ENCODE data around the gene PCAT6. TPM values are rescaled to one million over a fixed set of nuclear protein-coding genes. Genes with fewer than 3 reads are reported as not detected.

Gene PCAT6
- total RNA-seq, 4 donors from 2014 or later: 3.4 to 5.1 (median 4.3) TPM

GRCh38 chr1:202844935-202845334 is 34.2 kb downstream of the PCAT6 start:
- TF ChIP-seq CTCF (IDR thresholded peaks at IDR 0.05): no peak
- TF ChIP-seq POLR2A (IDR thresholded peaks at IDR 0.05): no peak
- intact Hi-C loops (cut with DNase I; ENCODE audit: low total_unique reads): no loop called here
- no peak for DNase-seq (ENCODE audit: low spot score in 2 of 2)
- H3K4me3 ChIP-seq (ENCODE audit: low read depth, poor library complexity, severe bottlenecking): no peak overlapping the region
- 58 to 76% methylated on average over 6 of the region's 6 CpGs for WGBS, 2 donors

GRCh38 chr1:202848191-202848542 is 37.4 kb downstream of the PCAT6 start:
- intact Hi-C loops (cut with DNase I; ENCODE audit: low total_unique reads): no loop called here
- DNase-seq (ENCODE audit: low spot score in 2 of 2): no peak
- H3K4me3 ChIP-seq (ENCODE audit: low read depth, poor library complexity, severe bottlenecking): no peak overlapping the region
- TF ChIP-seq POLR2A (IDR thresholded peaks at IDR 0.05): no peak
- WGBS, 2 donors: 54 to 61% methylated on average over 2 of the region's 2 CpGs

GRCh38 chr1:202850593-202851362 is 40.0 kb downstream of the PCAT6 start:
- H3K4me3 ChIP-seq (ENCODE audit: low read depth, poor library complexity, severe bottlenecking): no peak overlapping the region
- 69 to 70% methylated on average over 7 of the region's 7 CpGs for WGBS, 2 donors
- intact Hi-C loops (cut with DNase I; ENCODE audit: low total_unique reads): no loop called here
- DNase-seq (ENCODE audit: low spot score in 2 of 2): no peak
- no peak for TF ChIP-seq POLR2A (IDR thresholded peaks at IDR 0.05)
- no peak for TF ChIP-seq CTCF (IDR thresholded peaks at IDR 0.05)

- DNase-seq (ENCODE audit: low spot score in 2 of 2): no peak
- TF ChIP-seq CTCF (IDR thresholded peaks at IDR 0.05) (no peak), POLR2A (IDR thresholded peaks at IDR 0.05) (no peak)
- WGBS, 2 donors: 65 to 72% methylated on average over 15 of the region's 15 CpGs
Measured at GRCh38 chr1:202852163-202852904, 41.6 kb downstream of the PCAT6 start.

GRCh38 chr1:202854787-202855186 is 44.0 kb downstream of the PCAT6 start:
- DNase-seq (ENCODE audit: low spot score in 2 of 2): no peak
- no peak overlapping the region for H3K4me3 ChIP-seq (ENCODE audit: low read depth, poor library complexity, severe bottlenecking)
- 90 to 96% methylated on average over 8 of the region's 8 CpGs for WGBS, 2 donors
- intact Hi-C loops (cut with DNase I; ENCODE audit: low total_unique reads): no loop called here
- TF ChIP-seq CTCF (IDR thresholded peaks at IDR 0.05) (no peak), POLR2A (IDR thresholded peaks at IDR 0.05) (no peak)

More at GRCh38 chr1:202852163-202852904, 41.6 kb downstream of the PCAT6 start:
- no peak overlapping the region for H3K4me3 ChIP-seq (ENCODE audit: low read depth, poor library complexity, severe bottlenecking)
- intact Hi-C loops (cut with DNase I; ENCODE audit: low total_unique reads): loop anchor here (2.0 kb wide), 1 partner anchor 46 kb away; no protein-coding TSS in a partner anchor

GRCh38 chr1:202856014-202856413 is 45.3 kb downstream of the PCAT6 start:
- no peak for DNase-seq (ENCODE audit: low spot score in 2 of 2)
- H3K4me3 ChIP-seq (ENCODE audit: low read depth, poor library complexity, severe bottlenecking): no peak overlapping the region
- TF ChIP-seq CTCF (IDR thresholded peaks at IDR 0.05) (no peak), POLR2A (IDR thresholded peaks at IDR 0.05) (no peak)
- 87 to 96% methylated on average over 2 of the region's 2 CpGs for WGBS, 2 donors
- intact Hi-C loops (cut with DNase I; ENCODE audit: low total_unique reads): no loop called here
